HUES6 (cell line): ENCODE data around the gene TEK.
"Not testable (repeated sequence)": the region's sequence is repeated elsewhere in the genome, so short reads cannot be mapped to it uniquely, and the experiment has no call there.

Experiments used
- H3K27ac ChIP-seq: 2 replicates; pipeline ENCODE4 v1.7.0; 2013; ENCODE audit warnings: low read depth, mild to moderate bottlenecking, low read length, inconsistent platforms
- H3K27me3 ChIP-seq: 2 replicates; pipeline ENCODE4 v1.6.1; 2013; ENCODE audit warnings: low read length; ENCODE audit not compliant: control insufficient read depth, insufficient read depth
- H3K36me3 ChIP-seq: 2 replicates; pipeline ENCODE4 v1.6.1; 2013; ENCODE audit warnings: low read length; ENCODE audit not compliant: control insufficient read depth, insufficient read depth
- H3K4me1 ChIP-seq: 2 replicates; pipeline ENCODE4 v1.6.1; 2013; ENCODE audit warnings: low read length; ENCODE audit not compliant: control insufficient read depth, insufficient read depth
- H3K4me3 ChIP-seq: 2 replicates; pipeline ENCODE4 v1.5.1; 2013; ENCODE audit warnings: low read depth, low read length
- H3K9ac ChIP-seq: one replicate; pipeline ENCODE4 v1.6.1; 2013; ENCODE audit warnings: mild to moderate bottlenecking, low read length
- H3K9me3 ChIP-seq: 2 replicates; pipeline ENCODE4 v1.6.1; 2013; ENCODE audit warnings: low read depth, low read length; ENCODE audit not compliant: control insufficient read depth, insufficient read depth

TEK gene

DNA sequence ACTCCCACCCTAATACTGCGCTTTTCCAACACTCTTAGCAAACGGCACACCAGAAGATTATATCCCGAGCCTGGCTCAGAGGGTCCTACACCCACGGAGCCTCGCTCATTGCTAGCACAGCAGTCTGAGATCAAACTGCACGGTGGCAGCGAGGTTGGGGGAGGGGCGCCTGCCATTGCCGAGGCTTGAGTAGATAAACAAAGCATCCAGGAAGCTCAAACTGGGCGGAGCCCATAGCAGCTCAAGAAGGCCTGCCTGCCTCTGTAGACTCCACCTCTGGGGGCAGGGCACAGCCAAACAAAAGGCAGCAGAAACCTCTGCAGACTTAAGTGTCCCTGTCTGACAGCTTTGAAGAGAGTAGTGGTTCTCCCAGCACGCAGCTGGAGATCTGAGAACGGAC lies 130.6 kb downstream of the TEK start:
- H3K4me3 ChIP-seq, H3K27ac ChIP-seq, H3K9ac ChIP-seq, H3K36me3 ChIP-seq, H3K27me3 ChIP-seq, H3K4me1 ChIP-seq: not testable (repeated sequence)
- H3K9me3 ChIP-seq, result peaks cover 22% of the 10 kb centered on the region

DNA sequence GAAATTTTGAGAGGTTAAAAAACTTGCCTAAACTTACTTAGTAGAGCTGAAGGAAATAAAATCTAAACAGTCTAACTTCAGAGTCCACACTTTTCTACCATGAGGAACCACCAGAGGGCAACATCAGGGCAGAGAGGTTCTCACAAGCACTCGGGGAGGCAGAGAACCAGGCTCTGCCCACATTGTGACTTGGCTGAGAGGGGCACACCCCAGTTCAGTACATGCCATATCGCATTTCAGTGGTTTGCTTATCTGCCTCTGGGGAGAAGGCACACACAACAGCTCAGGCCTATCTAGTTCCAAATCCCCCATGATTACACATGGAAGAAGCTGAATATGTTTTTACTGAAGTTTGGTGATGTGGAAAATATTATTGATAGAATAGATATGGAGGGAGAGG lies 138.7 kb downstream of the TEK start:
- Histone ChIP-seq H3K27ac (no peak overlapping the region), H3K9me3 (no peaks in the 10 kb centered on the region), H3K4me3 (no peak overlapping the region), H3K9ac (no peak overlapping the region), H3K27me3 (no peaks in the 10 kb centered on the region), H3K4me1 (no peaks in the 10 kb centered on the region), H3K36me3 (no peaks in the 10 kb centered on the region)

DNA sequence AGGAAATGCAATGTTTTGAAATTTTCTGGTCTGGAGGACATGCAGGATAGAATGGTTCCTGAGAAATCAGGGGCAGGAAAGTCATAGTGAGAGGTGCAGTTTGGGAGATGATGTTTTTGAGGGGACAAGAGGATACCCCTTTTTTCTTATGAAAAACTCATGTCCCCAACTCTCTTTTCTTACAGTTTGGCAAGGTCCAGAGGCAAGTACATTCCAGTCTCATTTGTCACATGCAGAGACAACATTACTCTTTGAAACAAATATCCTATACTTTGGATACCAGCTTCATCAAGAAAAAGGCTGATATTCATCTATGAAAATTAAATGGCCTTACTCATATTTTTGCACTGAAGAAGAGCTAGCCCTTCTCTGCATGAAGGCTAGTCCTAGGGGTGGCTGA lies 139.7 kb downstream of the TEK start:
- Histone ChIP-seq H3K9me3 (no peaks in the 10 kb centered on the region), H3K9ac (no peak overlapping the region), H3K27ac (no peak overlapping the region), H3K27me3 (no peaks in the 10 kb centered on the region), H3K4me1 (no peaks in the 10 kb centered on the region), H3K4me3 (no peak overlapping the region), H3K36me3 (no peaks in the 10 kb centered on the region)

DNA sequence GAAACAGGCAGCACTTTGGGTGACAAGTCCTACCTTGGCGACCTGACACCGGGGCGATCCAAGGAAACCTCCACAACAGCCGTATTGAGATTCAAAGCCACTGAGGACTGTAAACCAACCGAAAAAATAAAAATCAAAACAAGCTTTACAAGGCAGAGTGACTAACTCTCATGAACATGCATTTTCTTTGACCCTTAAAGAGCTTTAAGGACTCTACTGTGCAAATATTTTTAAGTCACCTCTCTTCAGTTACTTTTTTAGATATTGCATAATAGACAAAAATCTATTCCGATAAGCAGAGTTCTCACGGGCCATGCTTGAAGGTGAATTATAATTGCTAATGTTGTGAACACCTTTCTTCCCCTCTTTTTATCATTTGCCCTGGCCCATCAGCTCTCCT lies 149.6 kb downstream of the TEK start:
- no peaks in the 10 kb centered on the region for H3K36me3 ChIP-seq
- no peak overlapping the region for H3K9ac ChIP-seq
- H3K27me3 ChIP-seq, result no peaks in the 10 kb centered on the region
- no peak overlapping the region for H3K27ac ChIP-seq
- H3K4me1 ChIP-seq, result peaks cover 12% of the 10 kb centered on the region
- no peak overlapping the region for H3K4me3 ChIP-seq
- no peaks in the 10 kb centered on the region for H3K9me3 ChIP-seq

DNA sequence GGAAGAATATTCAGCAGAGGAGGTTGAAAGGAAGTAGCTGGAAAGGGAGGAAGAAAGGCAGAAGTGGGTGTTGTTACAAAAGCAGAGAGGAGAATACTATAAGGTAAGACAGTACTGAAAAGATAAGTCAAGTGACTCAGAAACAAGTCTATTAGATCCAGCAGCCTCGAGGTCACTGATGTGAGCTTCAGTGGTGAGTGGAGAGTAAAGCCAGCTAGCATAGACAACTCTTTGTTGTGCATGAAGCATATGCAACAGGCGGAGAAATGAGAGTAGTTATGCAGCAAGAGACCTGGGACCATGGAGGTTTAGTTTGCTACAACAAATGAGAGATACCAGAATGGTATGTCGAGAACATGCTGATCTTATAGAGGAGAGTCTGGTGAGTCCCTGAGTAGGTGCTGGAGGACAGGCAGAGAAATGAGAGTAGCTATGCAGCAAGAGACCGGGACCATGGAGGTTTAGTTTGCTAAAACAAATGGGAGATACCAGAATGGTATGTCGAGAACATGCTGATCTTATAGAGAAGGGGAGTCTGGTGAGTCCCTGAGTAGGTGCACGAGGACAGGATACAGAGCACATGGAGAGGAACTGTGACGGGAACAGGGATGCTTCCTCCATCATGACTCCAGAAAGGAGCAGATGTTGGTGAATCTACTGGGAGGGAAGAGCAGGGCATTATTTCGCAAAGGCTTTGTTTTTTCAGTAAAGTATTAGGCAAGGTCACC lies 151.9 kb downstream of the TEK start:
- Histone ChIP-seq H3K36me3 (no peaks in the 10 kb centered on the region), H3K4me1 (peaks cover 12% of the 10 kb centered on the region), H3K9me3 (no peaks in the 10 kb centered on the region), H3K27ac (no peak overlapping the region), H3K4me3 (no peak overlapping the region), H3K9ac (no peak overlapping the region), H3K27me3 (no peaks in the 10 kb centered on the region)

DNA sequence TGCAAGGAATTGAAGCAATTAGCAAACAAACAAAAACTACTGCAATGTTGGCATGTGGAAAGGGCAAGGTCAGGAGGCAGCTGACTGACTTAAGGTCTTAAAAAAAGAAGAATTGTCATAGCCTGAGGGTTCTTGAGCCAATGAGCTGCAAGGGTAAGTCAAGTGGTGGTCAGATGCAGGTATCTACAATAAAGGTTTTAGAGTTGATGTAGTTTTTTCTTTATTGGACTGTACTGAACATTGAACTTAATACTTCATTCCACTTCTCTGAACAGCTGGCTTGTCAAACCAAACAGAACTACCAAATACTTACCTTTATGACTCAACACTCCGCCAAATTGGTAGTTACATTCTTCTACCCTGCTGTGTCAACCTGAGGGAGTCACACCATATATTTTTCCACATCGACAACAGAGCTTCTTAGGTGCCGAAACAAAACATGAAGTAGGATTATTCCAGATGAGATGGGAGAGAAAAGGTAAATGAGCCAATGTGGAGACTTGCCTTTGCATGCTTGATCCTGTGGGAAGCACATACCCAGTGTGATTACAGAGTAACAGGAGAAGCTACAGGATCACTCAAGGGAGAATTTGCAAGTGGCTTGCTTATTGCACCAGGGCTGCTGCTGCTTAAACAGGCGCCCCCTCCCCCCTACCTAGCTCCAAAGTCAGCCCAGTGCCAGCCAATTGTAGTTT lies 152.6 kb downstream of the TEK start:
- no peak overlapping the region for H3K27ac ChIP-seq
- no peak overlapping the region for H3K4me3 ChIP-seq
- H3K9me3 ChIP-seq, result no peaks in the 10 kb centered on the region
- no peaks in the 10 kb centered on the region for H3K36me3 ChIP-seq
- no peaks in the 10 kb centered on the region for H3K27me3 ChIP-seq
- H3K9ac ChIP-seq, result no peak overlapping the region
- peaks cover 12% of the 10 kb centered on the region for H3K4me1 ChIP-seq

DNA sequence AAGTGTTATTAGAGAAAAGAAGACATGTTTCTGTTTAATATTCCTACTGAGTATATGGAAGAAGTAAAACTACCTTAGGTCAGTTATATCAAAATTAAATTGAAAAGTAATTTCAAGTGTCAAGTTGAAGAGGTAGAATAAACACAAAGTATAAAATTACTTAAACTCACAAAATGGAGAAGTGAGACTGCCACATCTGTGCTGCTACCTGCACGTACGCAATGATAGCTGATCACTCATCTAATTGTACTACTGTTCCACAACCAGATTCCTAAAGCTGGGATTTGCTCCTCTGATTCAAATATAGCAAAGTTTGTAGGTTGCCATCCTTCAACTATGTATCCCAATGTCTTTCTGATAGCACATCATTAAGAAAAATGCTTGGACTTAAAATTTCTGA lies 163.1 kb downstream of the TEK start:
- Histone ChIP-seq H3K27me3 (no peaks in the 10 kb centered on the region), H3K9me3 (no peaks in the 10 kb centered on the region), H3K27ac (no peak overlapping the region), H3K36me3 (no peaks in the 10 kb centered on the region), H3K9ac (no peak overlapping the region), H3K4me3 (no peak overlapping the region), H3K4me1 (peaks cover 4% of the 10 kb centered on the region; the same call in 1 of the 2 replicates)

DNA sequence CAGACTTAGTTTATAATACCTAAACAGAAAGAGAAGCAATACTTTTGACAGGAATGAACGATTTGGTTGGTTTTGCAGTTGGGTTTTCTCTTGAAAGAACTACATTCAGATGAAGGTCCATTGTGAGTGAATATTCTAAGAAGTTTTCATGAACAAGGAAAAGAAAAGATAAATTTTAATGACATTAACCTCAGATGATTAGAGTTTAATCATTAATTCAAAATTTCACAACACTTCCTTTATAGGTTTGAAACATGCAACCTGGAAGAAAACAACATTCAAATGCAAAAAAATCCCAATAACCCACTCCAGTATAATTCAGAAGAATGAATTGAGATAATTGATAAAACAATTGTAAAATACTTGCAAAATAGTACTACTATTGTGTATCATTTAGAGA lies 164.2 kb downstream of the TEK start:
- H3K9me3 ChIP-seq, result no peaks in the 10 kb centered on the region
- H3K27me3 ChIP-seq, result no peaks in the 10 kb centered on the region
- H3K27ac ChIP-seq, result no peak overlapping the region
- no peaks in the 10 kb centered on the region for H3K36me3 ChIP-seq
- no peak overlapping the region for H3K9ac ChIP-seq
- H3K4me3 ChIP-seq, result no peak overlapping the region
- peaks cover 4% of the 10 kb centered on the region; the same call in 1 of the 2 replicates for H3K4me1 ChIP-seq

DNA sequence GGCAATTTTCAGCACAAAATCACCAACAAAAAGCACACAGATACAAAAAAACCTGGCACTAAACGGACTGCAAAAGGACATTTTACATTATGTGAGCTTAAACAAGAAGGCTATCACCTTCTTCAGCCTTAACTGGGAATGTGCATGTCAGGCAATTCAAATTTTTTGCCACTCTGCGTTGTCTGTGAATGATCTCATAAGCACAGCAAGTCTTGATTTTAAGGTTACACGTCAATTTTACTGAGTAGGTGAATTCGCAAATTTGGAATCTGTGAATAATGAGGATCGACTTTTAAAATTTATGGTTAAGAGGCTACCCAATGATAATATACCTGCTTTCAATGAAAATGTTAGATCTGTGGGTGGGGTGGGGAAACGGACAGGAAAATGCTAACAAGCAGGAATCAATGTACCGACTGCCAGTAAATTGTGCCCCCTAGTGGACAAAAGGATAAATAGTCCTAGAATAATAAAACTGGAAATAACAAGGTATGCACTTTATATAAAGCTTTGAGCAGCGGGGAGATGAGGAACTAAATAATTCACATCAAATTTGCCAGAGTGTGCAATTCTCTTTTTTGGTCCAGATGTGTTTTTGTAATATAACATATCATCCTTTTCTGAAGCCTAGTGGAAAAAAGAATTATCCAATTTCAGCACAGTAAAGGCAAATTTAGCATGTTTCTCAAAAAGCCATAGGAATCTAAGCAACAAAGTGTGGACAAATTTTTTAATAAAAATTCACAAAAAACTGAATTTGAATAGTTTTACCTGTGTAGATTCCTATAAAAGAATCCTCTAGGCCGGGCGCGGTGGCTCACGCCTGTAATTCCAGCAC lies 167.4 kb downstream of the TEK start:
- H3K4me3 ChIP-seq, result no peak overlapping the region

DNA sequence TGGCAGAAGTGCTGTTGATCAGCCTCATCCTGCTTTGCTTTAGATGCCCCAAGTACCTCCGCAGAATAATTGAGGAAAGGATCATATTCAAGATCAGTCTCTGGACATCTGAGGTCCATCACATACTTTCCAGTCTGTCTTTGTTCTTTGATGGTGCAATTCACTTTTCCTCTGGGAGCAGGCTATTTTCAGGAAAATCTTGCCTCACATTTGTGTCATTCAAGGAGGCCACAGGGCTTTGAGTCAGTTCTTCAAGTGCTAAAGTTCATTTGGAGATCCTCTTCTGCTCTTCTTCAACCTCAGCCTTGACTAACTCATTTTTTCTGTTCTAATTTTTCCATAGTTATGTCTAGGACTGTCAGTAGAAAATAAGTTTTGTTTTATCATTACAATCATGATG lies 169.3 kb downstream of the TEK start:
- H3K27me3 ChIP-seq, result no peaks in the 10 kb centered on the region
- H3K9me3 ChIP-seq, result no peaks in the 10 kb centered on the region
- peaks cover 4% of the 10 kb centered on the region; the same call in 1 of the 2 replicates for H3K4me1 ChIP-seq
- H3K4me3 ChIP-seq, result no peak overlapping the region
- H3K9ac ChIP-seq, result no peak overlapping the region
- no peak overlapping the region for H3K27ac ChIP-seq
- no peaks in the 10 kb centered on the region for H3K36me3 ChIP-seq

More for the DNA sequence above, 167.4 kb downstream of the TEK start:
- H3K27ac ChIP-seq, result no peak overlapping the region
- no peaks in the 10 kb centered on the region for H3K9me3 ChIP-seq
- no peak overlapping the region for H3K9ac ChIP-seq
- peaks cover 4% of the 10 kb centered on the region; the same call in 1 of the 2 replicates for H3K4me1 ChIP-seq
- no peaks in the 10 kb centered on the region for H3K36me3 ChIP-seq
- no peaks in the 10 kb centered on the region for H3K27me3 ChIP-seq

DNA sequence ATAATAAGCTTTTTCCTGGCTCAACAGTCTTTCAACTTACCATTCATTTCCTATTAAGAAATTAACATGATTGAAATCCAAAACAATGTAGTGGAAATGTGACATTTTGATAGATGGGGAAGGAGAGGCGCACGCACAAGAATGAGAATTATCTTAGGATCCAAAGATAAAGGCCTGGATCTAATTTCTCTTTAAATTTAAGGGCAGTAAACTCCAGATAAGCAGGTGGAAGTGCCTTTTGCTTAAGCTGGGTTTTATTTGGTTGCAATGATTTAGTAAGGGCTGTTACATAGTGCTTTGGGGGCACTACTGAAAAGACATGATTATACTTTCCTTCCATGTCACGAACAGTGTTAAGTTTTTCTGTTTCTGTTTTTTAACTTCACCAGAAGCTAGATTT lies 170.6 kb downstream of the TEK start:
- Histone ChIP-seq H3K9me3 (no peaks in the 10 kb centered on the region), H3K4me3 (no peak overlapping the region), H3K27me3 (no peaks in the 10 kb centered on the region), H3K36me3 (no peaks in the 10 kb centered on the region), H3K27ac (no peak overlapping the region), H3K4me1 (peaks cover 4% of the 10 kb centered on the region; the same call in 1 of the 2 replicates), H3K9ac (no peak overlapping the region)
